ENCODE measurements around the gene TMED10.

- TF ChIP-seq FOXP2 (optimal IDR thresholded peaks at IDR 0.05; ENCODE audit: borderline replicate concordance, extremely low read depth, extremely low read length, insufficient read depth) (no peak), POLR2AphosphoS5 (IDR thresholded peaks at IDR 0.05; ENCODE audit: low read depth, low read length) (no peak)
Observed at GRCh38 chr14:75202657-75203056, 26.2 kb upstream of the TMED10 start.
